Heart right ventricle (tissue), 16 donors: ENCODE results near the gene MYOD1. TPM values are rescaled to one million over a fixed set of nuclear protein-coding genes. Genes with fewer than 3 reads are reported as not detected.

Experiments used
- ATAC-seq, 8 donors: fragments of 200-7000 bp; cut with Tn5 transposase; one replicate each; pipeline ENCODE4 v1.9.1; 2020; ENCODE audit warnings: mild to moderate bottlenecking in 8 of 8, moderate library complexity in 8 of 8, moderate number of reproducible peaks in 1 of 8
- DNase-seq, 2 donors: peaks; one replicate each; pipeline ENCODE4 v3.0.0-alpha.2; 2020
- H3K27ac ChIP-seq, 10 donors: fragments of 200-600 bp; sonication (generic) in 2 of 10; one replicate each; pipeline versions ENCODE4 v1.5.0 to v1.8.0; 2020 to 2022; ENCODE audit warnings: mild to moderate bottlenecking in 3 of 10
- H3K27me3 ChIP-seq, 7 donors: fragments of 200-600 bp; one replicate each; pipeline ENCODE4 v1.8.0; 2021 to 2022; ENCODE audit warnings: mild to moderate bottlenecking in 2 of 7
- H3K36me3 ChIP-seq, 9 donors: fragments of 200-600 bp; sonication (generic) in 1 of 9; one replicate each; pipeline versions ENCODE4 v1.5.0 to v1.8.0; 2020 to 2022; ENCODE audit warnings: mild to moderate bottlenecking in 2 of 9
- H3K4me1 ChIP-seq, 9 donors: fragments of 200-600 bp; sonication (generic) in 1 of 9; one replicate each; pipeline versions ENCODE4 v1.5.0 to v1.8.0; 2020 to 2022; ENCODE audit warnings: mild to moderate bottlenecking in 4 of 9
- H3K4me3 ChIP-seq, 10 donors: fragments of 200-600 bp; sonication (generic) in 2 of 10; one replicate each; pipeline versions ENCODE4 v1.5.0 to v1.8.0; 2020 to 2022; ENCODE audit warnings: mild to moderate bottlenecking in 7 of 10, moderate library complexity in 2 of 10
- H3K9me3 ChIP-seq, 11 donors: fragments of 200-600 bp in 10 of 11; sonication (generic) in 2 of 11; one replicate each; pipeline versions ENCODE4 v1.5.0 to v1.8.0; 2013 to 2022; ENCODE audit warnings: mild to moderate bottlenecking in 2 of 11, control low read depth in 1 of 11, moderate library complexity in 1 of 11
- WGBS, 2 donors: extraction: QIAGEN DNeasy Blood & Tissue Kit; methylation state at CpG; one replicate each; pipeline ENCODE4 v1.1.7; 2013; ENCODE audit warnings: inconsistent platforms in 1 of 2; 5-methylcytosine and 5-hydroxymethylcytosine counted together
- intact Hi-C, 10 donors: fragments of 100-400 bp; cut with DNase I; formaldehyde crosslinking; loops; one replicate each; pipeline versions ENCODE4 v1.11.1 to v1.14.2; 2022
- polyA plus RNA-seq, 2 donors: library from polyadenylated mRNA; stranded (reverse); fragments of 200-250 nt; gene quantifications; one replicate each; pipeline ENCODE4 v1.2.3, GENCODE V29; 2013
- total RNA-seq, 10 donors: library from RNA; stranded (reverse); fragmentation: NEBNext Ultra II Directional in 3 of 10; extraction: Animal tissue kit (Norgen Biotek cat#: 25700) in 3 of 10; gene quantifications; one replicate each; pipeline versions ENCODE4 v1.2.1 to v1.2.4, GENCODE V29; 2021 to 2023
- TF ChIP-seq, protein P1 (sequence below), 9 donors: fragments of 200-600 bp; sonication (generic) in 2 of 9; IDR thresholded peaks; one replicate each; pipeline versions ENCODE4 v1.5.0 to v1.8.0; 2021 to 2022; ENCODE audit warnings: antibody characterized with exemption in 9 of 9, mild to moderate bottlenecking in 5 of 9, moderate library complexity in 1 of 9
- donor health status: Arrhythmogenic right ventricular cardiomyopathy.
- donor health status: ischemic (EF 13 %, LVEDD 7.1; RV severe dilation, severe dysfunction).
- donor health status: healthy with polysubstance abuse.
- donor health status: DM: no; HTN: yes; CAD: no.
- donor health status: DM: no; HTN: no; CAD: no.
- donor health status: ischemic (EF 25% LVEDD 6.9; RV normal size, moderate dysfunction).
- donor health status: ischemic (EF 25% LVEDD 5.7; RV mildly dilated, moderate dysfunction).
- donor health status: healthy.
- donor health status: DM: yes; HTN: yes; CAD: no.
- donor health status: Ischemic cardiomyopathy.
- donor health status: ischemic (EF 35%, LVEDD 5.7; RV mildly dilated, moderate dysfunction).
- donor health status: nonischemic (EF 11% LVEDD 7.7; RV severe dilation, severe dysfunction).
- donor health status: DM: yes; HTN: yes; CAD: no.
- donor health status: PGD.
- donor health status: ischemic (EF 29% LVEDD 5.4; RV normal size, mild dysfunction).
- donor health status: nonischemic (EF 23%, LVEDD 6.1; RV moderate dilation, normal function).

The MYOD1 gene
- total and polyA plus RNA-seq, 12 donors: 0.20 TPM; not detected in 11

DNA sequence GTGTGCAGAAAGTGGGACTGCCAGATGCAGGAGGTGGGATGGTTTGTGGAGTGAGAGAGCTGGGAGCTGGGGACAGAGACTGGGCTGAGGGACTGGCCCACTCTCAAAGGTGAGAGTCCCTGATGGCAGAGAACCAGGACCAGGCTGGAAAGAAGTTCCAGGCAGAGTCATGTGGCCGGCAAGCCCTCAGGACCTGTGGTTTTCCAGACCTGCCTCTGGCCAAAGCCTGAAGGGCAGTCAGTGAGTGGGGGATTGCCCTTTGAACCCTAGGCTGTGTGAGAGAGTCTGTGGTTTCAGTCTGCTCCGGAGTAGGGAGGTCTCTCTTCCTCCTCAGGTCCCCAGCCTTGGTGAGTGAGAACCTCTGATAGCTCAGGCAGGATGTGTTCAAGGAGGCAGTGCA lies 32.2 kb downstream of the MYOD1 start:
- Histone ChIP-seq H3K4me3 (no peak overlapping the region), H3K36me3 (no peaks in the 10 kb centered on the region), H3K4me1 (peaks cover 0 to 9% (median 0%) of the 10 kb centered on the region in 9 donors), H3K9me3 (no peaks in the 10 kb centered on the region), H3K27ac (no peak overlapping the region), H3K27me3 (peaks cover 0 to 7% (median 0%) of the 10 kb centered on the region in 7 donors)
- intact Hi-C loops: loop anchor here in 1 of 10 donors (5.0 kb wide), 1 partner anchor 226 kb away; no protein-coding TSS in a partner anchor
- TF ChIP-seq, protein P1, sequence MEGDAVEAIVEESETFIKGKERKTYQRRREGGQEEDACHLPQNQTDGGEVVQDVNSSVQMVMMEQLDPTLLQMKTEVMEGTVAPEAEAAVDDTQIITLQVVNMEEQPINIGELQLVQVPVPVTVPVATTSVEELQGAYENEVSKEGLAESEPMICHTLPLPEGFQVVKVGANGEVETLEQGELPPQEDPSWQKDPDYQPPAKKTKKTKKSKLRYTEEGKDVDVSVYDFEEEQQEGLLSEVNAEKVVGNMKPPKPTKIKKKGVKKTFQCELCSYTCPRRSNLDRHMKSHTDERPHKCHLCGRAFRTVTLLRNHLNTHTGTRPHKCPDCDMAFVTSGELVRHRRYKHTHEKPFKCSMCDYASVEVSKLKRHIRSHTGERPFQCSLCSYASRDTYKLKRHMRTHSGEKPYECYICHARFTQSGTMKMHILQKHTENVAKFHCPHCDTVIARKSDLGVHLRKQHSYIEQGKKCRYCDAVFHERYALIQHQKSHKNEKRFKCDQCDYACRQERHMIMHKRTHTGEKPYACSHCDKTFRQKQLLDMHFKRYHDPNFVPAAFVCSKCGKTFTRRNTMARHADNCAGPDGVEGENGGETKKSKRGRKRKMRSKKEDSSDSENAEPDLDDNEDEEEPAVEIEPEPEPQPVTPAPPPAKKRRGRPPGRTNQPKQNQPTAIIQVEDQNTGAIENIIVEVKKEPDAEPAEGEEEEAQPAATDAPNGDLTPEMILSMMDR (IDR thresholded peaks at IDR 0.05): no peak
- DNase-seq (no peak), ATAC-seq (no peak)
- WGBS, 2 donors: 73 to 81% methylated on average over 2 of the region's 2 CpGs

DNA sequence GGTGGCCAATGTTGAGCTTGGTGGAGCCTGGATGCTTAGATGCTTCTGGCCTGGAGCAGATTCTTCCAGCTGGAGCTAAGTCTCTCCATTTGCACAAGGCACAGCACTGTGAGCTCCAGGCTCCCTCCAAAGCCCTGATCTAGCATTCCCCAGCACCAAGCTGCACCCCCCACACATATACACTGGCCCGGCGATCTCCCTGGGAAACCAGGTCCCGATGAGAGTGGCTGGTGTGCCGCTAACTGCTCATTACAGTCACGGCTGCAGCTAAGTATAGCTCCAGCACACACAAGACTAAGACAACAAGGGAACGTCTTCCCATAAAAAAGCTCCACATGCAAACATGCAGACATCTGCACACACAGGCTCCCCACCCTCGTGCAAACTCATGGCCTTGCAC lies 32.8 kb downstream of the MYOD1 start:
- peaks cover 0 to 7% (median 0%) of the 10 kb centered on the region in 7 donors for H3K27me3 ChIP-seq
- intact Hi-C loops: loop anchor here in 1 of 10 donors (5.0 kb wide), 1 partner anchor 225 kb away; no protein-coding TSS in a partner anchor
- no peak overlapping the region for H3K4me3 ChIP-seq
- DNase-seq (peak in 1 of 2 donors; percentile 0), ATAC-seq (no peak)
- no peaks in the 10 kb centered on the region for H3K36me3 ChIP-seq
- peaks cover 0 to 9% (median 0%) of the 10 kb centered on the region in 9 donors for H3K4me1 ChIP-seq
- TF ChIP-seq, protein P1 (IDR thresholded peaks at IDR 0.05): no peak
- 66 to 77% methylated on average over 7 of the region's 7 CpGs for WGBS, 2 donors
- H3K27ac ChIP-seq: no peak overlapping the region
- no peaks in the 10 kb centered on the region for H3K9me3 ChIP-seq

DNA sequence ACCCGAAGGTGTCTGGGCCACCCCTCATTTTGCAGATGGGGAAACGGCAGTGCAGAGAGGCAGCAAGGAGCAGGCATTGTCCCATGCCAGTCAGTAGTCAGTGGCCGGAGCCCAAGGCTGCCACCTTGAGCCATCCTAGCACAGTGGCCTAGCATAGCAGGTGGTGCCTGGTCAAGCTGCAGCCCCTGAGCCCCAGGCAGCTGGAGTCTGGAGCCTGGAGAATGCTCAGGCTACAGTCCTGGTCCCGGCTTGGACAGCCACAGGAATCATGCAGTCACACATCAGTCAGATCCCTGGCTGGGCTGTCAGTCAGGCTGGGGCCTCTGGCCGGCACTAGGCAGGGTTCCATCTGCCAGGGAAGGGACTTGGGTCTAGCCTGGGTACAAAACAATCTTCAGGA lies 33.8 kb downstream of the MYOD1 start:
- Histone ChIP-seq H3K9me3 (peaks cover 0 to 4% (median 0%) of the 10 kb centered on the region in 11 donors), H3K4me3 (no peak overlapping the region), H3K27me3 (peaks cover 0 to 2% (median 0%) of the 10 kb centered on the region in 7 donors), H3K27ac (no peak overlapping the region), H3K4me1 (peaks cover 0 to 9% (median 0%) of the 10 kb centered on the region in 9 donors), H3K36me3 (no peaks in the 10 kb centered on the region)
- 63 to 73% methylated on average over 5 of the region's 5 CpGs for WGBS, 2 donors
- TF ChIP-seq, protein P1 (IDR thresholded peaks at IDR 0.05): no peak
- intact Hi-C loops: loop anchor here in 1 of 10 donors (5.0 kb wide), 1 partner anchor 224 kb away; no protein-coding TSS in a partner anchor
- ATAC-seq (peak in 3 of 8 donors; percentile 9 to 39 (median 19)), DNase-seq (peak in 1 of 2 donors; percentile 17)

DNA sequence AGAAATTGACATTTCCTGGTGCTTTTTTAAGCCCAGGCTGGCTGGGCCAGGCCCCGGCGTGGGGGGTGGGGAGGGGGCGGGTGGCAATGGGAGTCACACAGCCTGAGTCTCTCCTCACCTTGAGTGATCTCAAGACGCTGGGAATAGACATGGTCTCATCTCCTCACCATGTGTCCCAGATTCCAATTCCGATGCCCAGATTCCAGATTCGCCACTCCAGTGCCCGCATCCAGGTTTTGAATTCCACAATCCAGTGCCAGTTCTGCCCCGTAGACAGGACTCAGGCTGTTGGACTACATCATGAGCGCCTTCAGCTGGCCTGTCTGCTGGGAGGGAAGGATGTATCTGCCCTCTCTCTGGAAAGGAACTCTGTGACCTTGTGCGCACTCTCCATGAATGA lies 34.3 kb downstream of the MYOD1 start:
- Histone ChIP-seq H3K27me3 (peaks cover 0 to 2% (median 0%) of the 10 kb centered on the region in 7 donors), H3K36me3 (no peaks in the 10 kb centered on the region), H3K9me3 (peaks cover 0 to 9% (median 0%) of the 10 kb centered on the region in 11 donors), H3K4me1 (peaks cover 0 to 9% (median 0%) of the 10 kb centered on the region in 9 donors), H3K4me3 (no peak overlapping the region), H3K27ac (no peak overlapping the region)
- intact Hi-C loops: loop anchor here in 1 of 10 donors (5.0 kb wide), 1 partner anchor 224 kb away; no protein-coding TSS in a partner anchor
- ATAC-seq: peak in 1 of 8 donors; percentile 18
- TF ChIP-seq, protein P1 (IDR thresholded peaks at IDR 0.05): no peak
- no peak for DNase-seq
- 77 to 80% methylated on average over 10 of the region's 10 CpGs for WGBS, 2 donors
